CD4-positive, alpha-beta T cell (primary cell): ENCODE results near the gene NAT9. TPM values are rescaled to one million over a fixed set of nuclear protein-coding genes. Genes with fewer than 3 reads are reported as not detected.

Source experiments
- ATAC-seq: fragments of 200-7000 bp; cut with Tn5 transposase; one replicate; pipeline ENCODE4 v1.10.0; 2022; ENCODE audit warnings: mild to moderate bottlenecking; ENCODE audit not compliant: poor library complexity
- CTCF ChIA-PET: fragments of 350-600 bp; sonication (Branson Sonifier 250); formaldehyde crosslinking; loops from one replicate; lab custom pipeline; 2021; ENCODE audit warnings: antibody characterized with exemption, inconsistent platforms; lab: Charles Lee
- POLR2A ChIA-PET: fragments of 350-600 bp; sonication (Branson Sonifier 250); formaldehyde crosslinking; loops from one replicate; lab custom pipeline; 2021; ENCODE audit warnings: antibody characterized with exemption, inconsistent platforms; lab: Charles Lee
- DNase-seq, 14 experiments: peaks; one replicate each; pipeline ENCODE4 v3.0.0-alpha.2; 2013 to 2020; ENCODE audit warnings: mixed read lengths in 2 of 14
- H3K27ac ChIP-seq, 2 donors: one replicate each; pipeline versions ENCODE4 v1.5.1 to v1.7.0; 2013; ENCODE audit warnings: low read length in 2 of 2, low read depth in 1 of 2, mild to moderate bottlenecking in 1 of 2
- H3K27me3 ChIP-seq, 2 experiments: 1 replicate in 1 of 2; 2 replicates in 1 of 2; pipeline versions ENCODE4 v1.6.1 to v1.7.0; 2013; ENCODE audit warnings: low read length in 2 of 2, control low read depth in 1 of 2, mild to moderate bottlenecking in 1 of 2, moderate library complexity in 1 of 2; ENCODE audit not compliant: insufficient read depth in 2 of 2, control insufficient read depth in 1 of 2
- H3K36me3 ChIP-seq: one replicate; pipeline ENCODE4 v1.6.1; 2013; ENCODE audit warnings: low read length, control low read depth; ENCODE audit not compliant: insufficient read depth
- H3K4me1 ChIP-seq: one replicate; pipeline ENCODE4 v1.6.1; 2013; ENCODE audit warnings: low read length, control low read depth; ENCODE audit not compliant: insufficient read depth
- H3K4me3 ChIP-seq: one replicate; pipeline ENCODE4 v1.5.1; 2013; ENCODE audit warnings: mild to moderate bottlenecking, low read length, moderate library complexity
- H3K9me3 ChIP-seq, 2 experiments: 1 replicate in 1 of 2; 2 replicates in 1 of 2; pipeline versions ENCODE4 v1.6.1 to v1.7.0; 2013; ENCODE audit warnings: low read length in 2 of 2, mild to moderate bottlenecking in 2 of 2, control low read depth in 1 of 2, moderate library complexity in 1 of 2; ENCODE audit not compliant: control insufficient read depth in 1 of 2, insufficient read depth in 1 of 2
- H3K27ac Mint-ChIP-seq: one replicate; pipeline ENCODE4 v1.8.0; 2020; ENCODE audit warnings: mixed read lengths
- H3K27me3 Mint-ChIP-seq: one replicate; pipeline ENCODE4 v1.8.0; 2021; ENCODE audit warnings: mixed read lengths
- H3K36me3 Mint-ChIP-seq: one replicate; pipeline ENCODE4 v1.8.0; 2021; ENCODE audit warnings: low read depth, mixed read lengths
- H3K4me1 Mint-ChIP-seq: one replicate; pipeline ENCODE4 v1.8.0; 2021; ENCODE audit warnings: low read depth, mixed read lengths
- H3K4me3 Mint-ChIP-seq: one replicate; pipeline ENCODE4 v1.8.0; 2020; ENCODE audit warnings: mild to moderate bottlenecking, mixed read lengths
- H3K9me3 Mint-ChIP-seq: one replicate; pipeline ENCODE4 v1.8.0; 2020; ENCODE audit warnings: mixed read lengths
- CTCF ChIP-seq: fragments of 200-600 bp; IDR thresholded peaks from one replicate; pipeline ENCODE4 v1.8.0; 2022; ENCODE audit warnings: antibody characterized with exemption, mild to moderate bottlenecking
- intact Hi-C, 2 experiments: fragments of 100-400 bp; cut with DNase I in 1 of 2; cut with micrococcal nuclease in 1 of 2; formaldehyde crosslinking; loops; one replicate each; pipeline versions ENCODE4 v1.15.1 to v1.9.0; 2023 to 2025; cut with DNase I, micrococcal nuclease
- total RNA-seq, 174 experiments: library from RNA in 2 of 174; stranded (reverse) in 2 of 174; gene quantifications; one replicate each; pipeline ENCODE4 v1.2.3 and lab custom pipeline; 2021 to 2026

NAT9 gene
- total RNA-seq, 2 experiments from 2014 or later, result 34.6 to 38.2 TPM

DNA sequence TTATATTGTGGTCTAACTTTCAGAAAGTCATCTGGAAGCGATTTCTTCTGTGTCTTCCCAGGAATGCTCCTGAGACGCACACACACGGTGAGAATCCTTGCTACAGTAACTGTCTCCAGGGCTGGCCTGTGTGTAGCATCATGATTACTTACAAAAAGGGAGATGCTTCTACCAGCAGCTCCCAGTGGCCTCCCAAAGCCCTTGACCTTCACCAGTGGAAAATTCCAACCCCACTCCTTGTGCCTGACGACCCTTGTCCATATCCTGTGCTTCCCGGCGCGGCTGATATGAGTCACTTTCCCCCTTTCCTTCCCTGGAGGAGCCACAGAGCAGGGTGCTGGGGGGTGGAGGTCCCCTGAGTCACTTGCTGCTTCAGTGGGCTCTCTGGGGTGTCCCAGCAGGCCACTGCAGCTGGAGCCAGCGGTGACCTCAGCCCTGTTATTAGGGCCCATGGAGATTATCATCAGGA is 22.1 kb upstream of the NAT9 start:
- Mint-ChIP-seq H3K27ac (no peak overlapping the region), H3K9me3 (no peaks in the 10 kb centered on the region), H3K27me3 (no peaks in the 10 kb centered on the region), H3K4me1 (no peaks in the 10 kb centered on the region), H3K36me3 (peaks cover 87% of the 10 kb centered on the region), H3K4me3 (no peak overlapping the region)
- ATAC-seq (no peak), DNase-seq (no peak)
- Histone ChIP-seq H3K9me3 (no peaks in the 10 kb centered on the region), H3K27me3 (no peaks in the 10 kb centered on the region), H3K36me3 (peaks cover 83% of the 10 kb centered on the region), H3K4me1 (no peaks in the 10 kb centered on the region), H3K27ac (no peak overlapping the region), H3K4me3 (no peak overlapping the region)
- TF ChIP-seq CTCF, result no peak
- ChIA-PET CTCF (no interaction called here), POLR2A (no interaction called here)
- intact Hi-C loops, result loop anchor here (10.0 kb wide), 2 partner anchors 157 to 167 kb away; no protein-coding TSS in a partner anchor

DNA sequence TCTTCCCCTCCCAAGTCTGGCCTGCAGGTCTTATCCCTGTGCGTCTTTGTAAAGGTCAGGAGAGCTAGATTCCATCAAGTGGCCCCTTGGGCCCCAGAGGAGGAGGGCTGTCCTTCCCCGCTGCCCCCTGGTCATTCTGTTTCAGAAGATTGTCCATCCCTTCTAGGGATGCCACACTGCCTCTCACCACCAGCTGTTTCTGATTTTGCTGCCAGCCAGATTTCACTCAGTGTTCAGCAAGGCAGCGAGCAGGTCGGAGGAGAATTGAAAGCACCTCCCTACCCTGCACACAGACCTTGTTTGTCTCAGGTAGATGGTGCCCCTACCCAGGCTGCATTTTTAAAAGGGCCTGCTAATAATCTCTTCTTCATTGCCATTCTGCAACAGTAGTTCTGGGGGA is 21.7 kb upstream of the NAT9 start:
- CTCF ChIA-PET, result no interaction called here
- peaks cover 87% of the 10 kb centered on the region for H3K36me3 Mint-ChIP-seq

DNA sequence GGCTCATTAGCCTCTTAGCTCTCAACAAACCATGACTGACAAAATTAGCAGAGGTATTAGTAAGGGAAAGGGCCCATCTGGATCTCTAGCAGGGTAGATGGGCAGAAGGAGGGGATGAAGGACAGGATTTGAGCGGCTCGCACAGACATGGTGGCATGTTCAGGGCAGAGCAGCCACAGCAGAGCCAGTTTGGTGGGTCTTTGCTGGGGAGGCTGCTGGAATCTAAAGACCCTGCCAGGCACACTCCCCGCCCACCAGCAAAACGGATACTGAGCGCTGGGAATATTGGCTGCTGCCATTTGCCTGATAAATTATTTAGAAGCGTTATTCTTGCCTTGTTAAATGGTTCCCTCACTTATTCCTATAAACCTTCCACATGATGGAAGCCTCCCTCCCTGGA is 20.7 kb upstream of the NAT9 start:
- H3K4me1 Mint-ChIP-seq, result no peaks in the 10 kb centered on the region
- Histone ChIP-seq H3K27me3 (no peaks in the 10 kb centered on the region), H3K36me3 (peaks cover 86% of the 10 kb centered on the region), H3K9me3 (no peaks in the 10 kb centered on the region), H3K4me1 (peaks cover under 1% of the 10 kb centered on the region), H3K27ac (no peak overlapping the region), H3K4me3 (no peak overlapping the region)
- H3K36me3 Mint-ChIP-seq, result peaks cover 82% of the 10 kb centered on the region
- no peak for DNase-seq
- ChIA-PET CTCF (no interaction called here), POLR2A (no interaction called here)
- H3K4me3 Mint-ChIP-seq, result no peak overlapping the region
- no peak overlapping the region for H3K27ac Mint-ChIP-seq
- TF ChIP-seq CTCF, result no peak
- ATAC-seq, result no peak
- intact Hi-C loops, result loop anchor here (10.0 kb wide), 2 partner anchors 158 to 168 kb away; no protein-coding TSS in a partner anchor
- H3K27me3 Mint-ChIP-seq, result no peaks in the 10 kb centered on the region
- H3K9me3 Mint-ChIP-seq, result no peaks in the 10 kb centered on the region

More for the DNA sequence above, 21.7 kb upstream of the NAT9 start:
- DNase-seq, result no peak
- Histone ChIP-seq H3K9me3 (no peaks in the 10 kb centered on the region), H3K27ac (no peak overlapping the region), H3K27me3 (no peaks in the 10 kb centered on the region), H3K36me3 (peaks cover 84% of the 10 kb centered on the region), H3K4me1 (no peaks in the 10 kb centered on the region), H3K4me3 (no peak overlapping the region)
- H3K9me3 Mint-ChIP-seq, result no peaks in the 10 kb centered on the region
- intact Hi-C loops, result loop anchor here (10.0 kb wide), 2 partner anchors 157 to 167 kb away; no protein-coding TSS in a partner anchor
- H3K27ac Mint-ChIP-seq, result no peak overlapping the region
- POLR2A ChIA-PET, result no interaction called here
- TF ChIP-seq CTCF, result no peak
- no peak for ATAC-seq
- H3K27me3 Mint-ChIP-seq, result no peaks in the 10 kb centered on the region
- no peak overlapping the region for H3K4me3 Mint-ChIP-seq
- H3K4me1 Mint-ChIP-seq, result no peaks in the 10 kb centered on the region
